H1 (cell line): ENCODE data around the gene DIDO1. TPM values are rescaled to one million over a fixed set of nuclear protein-coding genes. Genes with fewer than 3 reads are reported as not detected.

ENCODE experiments used
- CTCF ChIA-PET: fragments of 300-600 bp; sonication (Branson Sonifier 250); formaldehyde crosslinking; loops from one replicate; lab custom pipeline; 2021; ENCODE audit not compliant: partially characterized antibody; lab: Charles Lee
- POLR2A ChIA-PET: fragments of 300-600 bp; sonication (Branson Sonifier 250); formaldehyde crosslinking; loops from one replicate; lab custom pipeline; 2021; ENCODE audit warnings: inconsistent platforms; ENCODE audit not compliant: partially characterized antibody; lab: Charles Lee
- DNase-seq, 2 experiments: peaks; one replicate each; pipeline versions ENCODE4 v3.0.0 to v3.0.0-alpha.2; 2010 to 2022; ENCODE audit warnings: low spot score in 2 of 2, low read depth in 1 of 2, mixed read lengths in 1 of 2
- FAIRE-seq: peaks from 2 replicates; lab custom pipeline; 2011; peaks lifted over from hg19 to GRCh38; lab: Jason Lieb, UNC
- H2AFZ ChIP-seq: 2 replicates; pipeline ENCODE4 v1.8.1; 2012; ENCODE audit warnings: low read length, inconsistent platforms
- H2AK5ac ChIP-seq: 2 replicates; pipeline ENCODE4 v1.6.1; 2013; ENCODE audit warnings: low read depth, low read length
- H2BK120ac ChIP-seq: replicated peaks from 2 replicates; pipeline ENCODE3; 2013; ENCODE audit warnings: low read depth, low read length, inconsistent platforms
- H2BK12ac ChIP-seq: 2 replicates; pipeline ENCODE4 v1.6.1; 2013; ENCODE audit warnings: low read depth, low read length
- H2BK15ac ChIP-seq: 2 replicates; pipeline ENCODE4 v1.6.1; 2013; ENCODE audit warnings: low read length
- H2BK20ac ChIP-seq: 2 replicates; pipeline ENCODE4 v1.6.1; 2013; ENCODE audit warnings: low read length
- H2BK5ac ChIP-seq: 2 replicates; pipeline ENCODE4 v1.6.1; 2013; ENCODE audit warnings: low read depth, low read length
- H3K14ac ChIP-seq: 2 replicates; pipeline ENCODE4 v1.6.1; 2013; ENCODE audit warnings: inconsistent platforms; ENCODE audit not compliant: insufficient read length
- H3K18ac ChIP-seq: 2 replicates; pipeline ENCODE4 v1.6.1; 2013; ENCODE audit warnings: low read length; ENCODE audit errors: extremely low read depth
- H3K23ac ChIP-seq: 2 replicates; pipeline ENCODE4 v1.6.1; 2013; ENCODE audit warnings: inconsistent platforms; ENCODE audit not compliant: insufficient read length
- H3K23me2 ChIP-seq: 2 replicates; pipeline ENCODE4 v1.6.1; 2013; ENCODE audit warnings: low read depth, low read length
- H3K27ac ChIP-seq: 2 replicates; pipeline ENCODE4 v1.6.1; 2011; ENCODE audit warnings: low read depth, low read length, inconsistent platforms
- H3K27me3 ChIP-seq, 4 experiments: replicated peaks in 1 of 4; 1 replicate in 1 of 4; 2 replicates in 3 of 4; pipeline versions ENCODE4 v1.6.1 to v1.8.1; 2011 to 2013; ENCODE audit warnings: low read length in 3 of 4, mild to moderate bottlenecking in 3 of 4, inconsistent platforms in 2 of 4, mixed read lengths in 2 of 4, moderate library complexity in 1 of 4; ENCODE audit not compliant: control insufficient read depth in 3 of 4, insufficient read depth in 3 of 4; ENCODE audit errors: extremely low read depth in 1 of 4
- H3K36me3 ChIP-seq, 4 experiments: 2 replicates each; pipeline versions ENCODE4 v1.6.1 to v1.8.1; 2011 to 2013; ENCODE audit warnings: mild to moderate bottlenecking in 4 of 4, low read length in 3 of 4, moderate library complexity in 2 of 4, control low read depth in 1 of 4, inconsistent platforms in 1 of 4; ENCODE audit not compliant: insufficient read depth in 4 of 4, control insufficient read depth in 2 of 4
- H3K4ac ChIP-seq: replicated peaks from 2 replicates; pipeline ENCODE3; 2013; ENCODE audit warnings: low read length, low read depth, mixed read lengths, inconsistent platforms; ENCODE audit not compliant: insufficient read length
- H3K4me1 ChIP-seq, 4 experiments: replicated peaks in 1 of 4; 1 replicate in 1 of 4; 2 replicates in 3 of 4; pipeline versions ENCODE4 v1.6.1 to v1.8.1; 2011 to 2013; ENCODE audit warnings: low read length in 3 of 4, inconsistent platforms in 2 of 4, mixed read lengths in 1 of 4; ENCODE audit not compliant: insufficient read depth in 4 of 4, control insufficient read depth in 3 of 4
- H3K4me2 ChIP-seq, 2 experiments: 2 replicates each; pipeline versions ENCODE4 v1.6.1 to v1.8.1; 2011 to 2013; ENCODE audit warnings: low read depth in 2 of 2, low read length in 2 of 2, control low read depth in 1 of 2, inconsistent platforms in 1 of 2, mild to moderate bottlenecking in 1 of 2; ENCODE audit not compliant: insufficient read depth in 1 of 2
- H3K4me3 ChIP-seq, 4 experiments: fragments of 200-600, 300-600 bp in 1 of 4; sonication (generic), shearing (Covaris generic), sonication (Bioruptor Twin) in 1 of 4; 2 replicates each; pipeline versions ENCODE4 v1.5.1 to v1.8.1; 2011 to 2016; ENCODE audit warnings: low read length in 4 of 4, low read depth in 3 of 4, control low read depth in 2 of 4, inconsistent platforms in 2 of 4, mild to moderate bottlenecking in 2 of 4, mixed read lengths in 1 of 4, moderate library complexity in 1 of 4; ENCODE audit not compliant: insufficient read depth in 2 of 4; ENCODE audit errors: extremely low read depth in 1 of 4
- H3K56ac ChIP-seq: replicated peaks from 2 replicates; pipeline ENCODE3; 2013; ENCODE audit warnings: low read depth, mild to moderate bottlenecking, mixed read lengths, low read length, inconsistent platforms; ENCODE audit not compliant: insufficient read length
- H3K79me1 ChIP-seq: 2 replicates; pipeline ENCODE4 v1.6.1; 2013; ENCODE audit warnings: low read depth, low read length, control low read depth
- H3K79me2 ChIP-seq, 2 experiments: 2 replicates each; pipeline versions ENCODE4 v1.6.1 to v1.8.1; 2012 to 2013; ENCODE audit warnings: low read length in 2 of 2, mild to moderate bottlenecking in 2 of 2, inconsistent platforms in 1 of 2; ENCODE audit not compliant: insufficient read depth in 2 of 2, control insufficient read depth in 1 of 2
- H3K9ac ChIP-seq, 4 experiments: replicated peaks in 1 of 4; 1 replicate in 1 of 4; 2 replicates in 3 of 4; pipeline versions ENCODE4 v1.6.1 to v1.8.1; 2011 to 2013; ENCODE audit warnings: low read depth in 3 of 4, low read length in 3 of 4, control low read depth in 2 of 4, mild to moderate bottlenecking in 2 of 4, moderate library complexity in 2 of 4, inconsistent platforms in 1 of 4; ENCODE audit errors: extremely low read depth in 1 of 4
- H3K9me3 ChIP-seq, 2 experiments: 2 replicates each; pipeline versions ENCODE4 v1.6.1 to v1.8.1; 2012 to 2013; ENCODE audit warnings: mild to moderate bottlenecking in 2 of 2, moderate library complexity in 2 of 2, control low read depth in 1 of 2, inconsistent platforms in 1 of 2, low read depth in 1 of 2, low read length in 1 of 2, mixed read lengths in 1 of 2; ENCODE audit not compliant: insufficient read depth in 2 of 2
- H4K20me1 ChIP-seq, 2 experiments: replicated peaks in 1 of 2; 2 replicates each; pipeline versions ENCODE3 to v1.8.1; 2011 to 2013; ENCODE audit warnings: inconsistent platforms in 2 of 2, low read length in 2 of 2, mild to moderate bottlenecking in 1 of 2; ENCODE audit not compliant: insufficient read depth in 2 of 2, control insufficient read depth in 1 of 2
- H4K5ac ChIP-seq: 2 replicates; pipeline ENCODE4 v1.6.1; 2013; ENCODE audit warnings: low read length, low read depth, mixed read lengths, inconsistent platforms; ENCODE audit not compliant: insufficient read length
- H4K8ac ChIP-seq: 2 replicates; pipeline ENCODE4 v1.8.0; 2013; ENCODE audit warnings: mild to moderate bottlenecking, moderate library complexity, low read length, inconsistent platforms; ENCODE audit not compliant: insufficient read depth; ENCODE audit errors: extremely low read depth
- H4K91ac ChIP-seq: replicated peaks from 2 replicates; pipeline ENCODE3; 2013; ENCODE audit warnings: low read length, mixed read lengths, inconsistent platforms; ENCODE audit not compliant: insufficient read length
- BACH1 ChIP-seq: IDR thresholded peaks from 2 replicates; pipeline ENCODE4 v1.6.1; 2012; ENCODE audit warnings: low read length, improper control_type of control experiment
- BCL11A ChIP-seq, 2 experiments: IDR thresholded peaks; one replicate each; pipeline ENCODE4 v1.6.1; 2011; ENCODE audit warnings: low read depth in 2 of 2, low read length in 2 of 2, mild to moderate bottlenecking in 2 of 2
- BRCA1 ChIP-seq: IDR thresholded peaks from 2 replicates; pipeline ENCODE4 v1.6.1; 2012; ENCODE audit warnings: low read depth, low read length, improper control_type of control experiment
- CBX8 ChIP-seq: fragments of 300-800, 300-1000 bp; sonication (generic); IDR thresholded peaks from 2 replicates; pipeline ENCODE4 v1.7.1; 2016; ENCODE audit warnings: low read depth, low read length, borderline replicate concordance
- CHD1 ChIP-seq: IDR thresholded peaks from 2 replicates; pipeline ENCODE4 v1.6.1; 2012; ENCODE audit warnings: low read depth, low read length, improper control_type of control experiment
- HDAC2 ChIP-seq, 2 experiments: fragments of 300-600 bp in 1 of 2; sonication (generic) in 1 of 2; IDR thresholded peaks; 2 replicates each; pipeline ENCODE4 v1.6.1; 2011 to 2012; ENCODE audit warnings: low read depth in 2 of 2, low read length in 2 of 2, mild to moderate bottlenecking in 2 of 2, moderate library complexity in 2 of 2, borderline replicate concordance in 1 of 2, inconsistent platforms in 1 of 2
- JUN ChIP-seq: IDR thresholded peaks from 2 replicates; pipeline ENCODE4 v1.6.1; 2011; ENCODE audit warnings: low read depth, mild to moderate bottlenecking, improper control_type of control experiment, low read length
- KDM4A ChIP-seq: IDR thresholded peaks from one replicate; pipeline ENCODE4 v1.7.1; 2012; ENCODE audit warnings: low read depth, mild to moderate bottlenecking, moderate library complexity, low read length, inconsistent platforms; ENCODE audit not compliant: severe bottlenecking
- NANOG ChIP-seq: IDR thresholded peaks from 2 replicates; pipeline ENCODE4 v1.6.1; 2011; ENCODE audit warnings: low read length, low read depth, mild to moderate bottlenecking, inconsistent platforms; ENCODE audit not compliant: insufficient read depth, poor library complexity, severe bottlenecking
- NRF1 ChIP-seq: IDR thresholded peaks from 2 replicates; pipeline ENCODE4 v1.6.1; 2011; ENCODE audit warnings: mild to moderate bottlenecking, low read depth, low read length, improper control_type of control experiment
- RBBP5 ChIP-seq: IDR thresholded peaks from 2 replicates; pipeline ENCODE4 v1.7.1; 2012; ENCODE audit warnings: low read depth, mild to moderate bottlenecking, inconsistent platforms, low read length, moderate library complexity, borderline replicate concordance
- SIN3A ChIP-seq, 2 experiments: IDR thresholded peaks in 1 of 2; conservative IDR thresholded peaks in 1 of 2; 2 replicates each; pipeline ENCODE4 v1.6.1; 2011 to 2012; ENCODE audit warnings: low read length in 2 of 2, improper control_type of control experiment in 1 of 2, low read depth in 1 of 2, mild to moderate bottlenecking in 1 of 2
- SP4 ChIP-seq: IDR thresholded peaks from 2 replicates; pipeline ENCODE4 v1.6.1; 2012; ENCODE audit warnings: low read length, inconsistent platforms
- SRF ChIP-seq: IDR thresholded peaks from 2 replicates; pipeline ENCODE4 v1.6.1; 2011; ENCODE audit warnings: mild to moderate bottlenecking, low read depth, low read length, moderate library complexity
- WGBS, 2 experiments: shearing (Covaris generic) in 1 of 2; methylation state at CpG; one replicate each; pipeline versions ENCODE4 v1.1.6 to v1.1.7; 2013 to 2015; ENCODE audit warnings: low lambda C conversion rate in 2 of 2, mixed read lengths in 2 of 2, inconsistent platforms in 1 of 2, low coverage in 1 of 2, missing lambda C conversion rate in 1 of 2; ENCODE audit not compliant: insufficient replicate concordance in 2 of 2, insufficient coverage in 1 of 2, insufficient read length in 1 of 2; ENCODE audit errors: extremely low coverage in 1 of 2, missing lambda C conversion rate in 1 of 2; 5-methylcytosine and 5-hydroxymethylcytosine counted together
- polyA plus RNA-seq, 7 experiments: library from polyadenylated mRNA; depleted of rRNA in 3 of 7; stranded (reverse) in 5 of 7; unstranded in 2 of 7; fragments of >200 nt in 5 of 7; fragments of 200-250 nt in 2 of 7; gene quantifications; 1 replicate in 5 of 7; 2 replicates in 1 of 7; 4 replicates in 1 of 7; pipeline versions ENCODE4 v1.2.1 to v1.2.3, GENCODE V29; 2011 to 2013; ENCODE audit warnings: missing spikeins in 2 of 7, mixed read lengths in 2 of 7
- total RNA-seq: library from RNA; stranded (reverse); fragmentation: NEBNext Ultra II Directional; extraction: Animal tissue kit (Norgen Biotek cat#: 25700); gene quantifications from 2 replicates; pipeline ENCODE4 v1.2.1, GENCODE V29; 2021

The DIDO1 gene
- total and polyA plus RNA-seq, 2 of the 8 experiments (the other 6 are each of a cell fraction or from before 2014, with no cell fraction given), result 53.6 to 82.8 TPM

GRCh38 chr20:62918147-62918546, 8.2 kb downstream of the DIDO1 start:
- Histone ChIP-seq H3K27ac (no peak overlapping the region), H3K18ac (no peak overlapping the region), H2BK120ac (no peak overlapping the region), H2AFZ (no peak overlapping the region), H3K4me1 (peaks cover 17 to 46% (median 38%) of the 10 kb centered on the region in 4 experiments; a peak in 6 of 7 replicates), H2BK5ac (no peak overlapping the region), H3K56ac (no peak overlapping the region), H3K14ac (no peak overlapping the region), H4K91ac (no peak overlapping the region), H3K27me3 (no peaks in the 10 kb centered on the region), H3K36me3 (peaks cover 0 to 5% (median 1%) of the 10 kb centered on the region in 4 experiments; a peak in 4 of 8 replicates), H4K20me1 (peaks cover 56% of the 10 kb centered on the region in 2 experiments), H2AK5ac (no peak overlapping the region), H3K79me2 (peaks cover 77 to 100% of the 10 kb centered on the region in 2 experiments), H3K9ac (peak overlapping the region in 1 of 4 experiments; percentile 28; a peak in 1 of 7 replicates), H4K8ac (no peak overlapping the region), H3K23me2 (no peaks in the 10 kb centered on the region), H3K4ac (no peak overlapping the region), H3K9me3 (no peaks in the 10 kb centered on the region), H3K79me1 (peaks cover 3% of the 10 kb centered on the region), H3K23ac (no peak overlapping the region), H4K5ac (no peak overlapping the region), H2BK20ac (no peak overlapping the region), H3K4me2 (peak overlapping the region; percentile 35 to 40; a peak in 2 of 4 replicates), H3K4me3 (no peak overlapping the region; a peak in 1 of 8 replicates), H2BK15ac (no peak overlapping the region), H2BK12ac (no peak overlapping the region)
- FAIRE-seq (no peak), DNase-seq (no peak)
- WGBS, 2 experiments, result 68% methylated on average over 3 of the region's 3 CpGs; no CpG with 5 or more reads in 1 of the 2 experiments
- ChIA-PET POLR2A (interaction anchor here (1.9 to 20.3 kb wide), 6 partner anchors 7 to 24 kb away, joined by 5 to 363 read pairs (median 16); partner anchors contain the start of genes DIDO1 and GID8), CTCF (interaction anchor here (0.6 to 6.0 kb wide), 8 partner anchors 8 to 129 kb away, joined by 3 to 58 read pairs (median 9); partner anchors contain the start of gene DIDO1)
- TF ChIP-seq CHD1 (no peak), JUN (no peak), BCL11A (IDR thresholded peaks at IDR 0.05; ENCODE audit: low read depth in 2 of 2, low read length in 2 of 2) (no peak), SP4 (no peak), NRF1 (no peak), BRCA1 (no peak), RBBP5 (no peak), HDAC2 (IDR thresholded peaks at IDR 0.05; ENCODE audit: borderline replicate concordance in 1 of 2, low read depth in 2 of 2, low read length in 2 of 2) (no peak), BACH1 (no peak), KDM4A (no peak), CBX8 (no peak), SIN3A (conservative IDR thresholded peaks at IDR 0.05 in 1 of 2, IDR thresholded peaks at IDR 0.05 in 1 of 2; ENCODE audit: low read depth in 1 of 2, low read length in 2 of 2) (no peak), NANOG (no peak), SRF (no peak)
